PC-9 (cell line): ENCODE data around the gene GUCY2C. TPM values are rescaled to one million over a fixed set of nuclear protein-coding genes. Genes with fewer than 3 reads are reported as not detected.

ENCODE experiments used
- BruUV-seq: library from RNA; stranded (reverse); fragments of 400-500 nt; replicated peaks from 2 replicates; lab custom pipeline; 2021; lab: Mats Ljungman, UMichigan
- CTCF ChIA-PET: fragments of 300-600 bp; sonication (Branson Sonifier 250); formaldehyde crosslinking; loops from one replicate; lab custom pipeline; 2022; ENCODE audit warnings: antibody characterized with exemption; lab: Charles Lee
- POLR2A ChIA-PET: fragments of 300-600 bp; sonication (Branson Sonifier 250); formaldehyde crosslinking; loops from one replicate; lab custom pipeline; 2022; ENCODE audit warnings: antibody characterized with exemption; ENCODE audit not compliant: unreplicated experiment; lab: Charles Lee
- DNase-seq, 2 experiments: peaks; one replicate each; pipeline versions ENCODE4 v3.0.0 to v3.0.0-alpha.2; 2015 to 2022; ENCODE audit warnings: mixed read lengths in 1 of 2
- H2AFZ ChIP-seq: fragments of 200-600 bp; sonication (generic); 2 replicates; pipeline ENCODE4 v1.8.1; 2017; ENCODE audit warnings: antibody characterized with exemption
- H3F3A ChIP-seq: fragments of 200-600 bp; sonication (generic); 2 replicates; pipeline ENCODE4 v1.8.1; 2017; ENCODE audit warnings: antibody characterized with exemption, mild to moderate bottlenecking, low read depth; ENCODE audit not compliant: insufficient read depth
- H3K27ac ChIP-seq: fragments of 200-600 bp; sonication (generic); 2 replicates; pipeline ENCODE4 v1.6.1; 2016; ENCODE audit warnings: mixed run types
- H3K27me3 ChIP-seq: fragments of 200-600 bp; sonication (generic); 2 replicates; pipeline ENCODE4 v1.6.1; 2016; ENCODE audit warnings: low read depth, mixed run types; ENCODE audit not compliant: insufficient read depth
- H3K36me3 ChIP-seq: fragments of 200-600 bp; sonication (generic); 2 replicates; pipeline ENCODE4 v1.6.1; 2016; ENCODE audit warnings: low read depth, mixed run types
- H3K4me1 ChIP-seq: fragments of 200-600 bp; sonication (generic); replicated peaks from 2 replicates; pipeline ENCODE4 v1.6.1; 2016; ENCODE audit warnings: mixed run types; ENCODE audit not compliant: insufficient read depth
- H3K4me2 ChIP-seq: fragments of 200-600 bp; sonication (generic); 2 replicates; pipeline ENCODE4 v1.6.1; 2017; ENCODE audit warnings: mixed run types
- H3K4me3 ChIP-seq: fragments of 200-600 bp; sonication (generic); 2 replicates; pipeline ENCODE4 v1.6.1; 2016; ENCODE audit warnings: mixed run types
- H3K79me2 ChIP-seq: fragments of 200-600 bp; sonication (generic); 2 replicates; pipeline ENCODE4 v1.6.1; 2017; ENCODE audit warnings: low read depth, mixed run types
- H3K9me2 ChIP-seq: fragments of 200-600 bp; sonication (generic); 2 replicates; pipeline ENCODE4 v1.8.1; 2017; ENCODE audit warnings: mild to moderate bottlenecking; ENCODE audit not compliant: insufficient read depth
- H3K9me3 ChIP-seq: fragments of 200-600 bp; sonication (generic); 2 replicates; pipeline ENCODE4 v1.8.1; 2016; ENCODE audit warnings: low read depth; ENCODE audit not compliant: insufficient read depth
- H4K20me1 ChIP-seq: fragments of 200-600 bp; sonication (generic); 2 replicates; pipeline ENCODE4 v1.8.1; 2017; ENCODE audit not compliant: insufficient read depth
- EZH2 ChIP-seq: fragments of 200-600 bp; sonication (generic); IDR thresholded peaks from 2 replicates; pipeline ENCODE4 v1.8.0; 2017; ENCODE audit warnings: antibody characterized with exemption, low read depth
- intact Hi-C: fragments of 100-400 bp; cut with micrococcal nuclease; formaldehyde crosslinking; loops from one replicate; pipeline ENCODE4 v1.10.0; 2022; ENCODE audit not compliant: unreplicated experiment
- total RNA-seq: library from RNA; stranded (reverse); gene quantifications from 2 replicates; pipeline ENCODE4 v1.2.3, GENCODE V29; 2021
- TF ChIP-seq, protein P1 (sequence below): fragments of 200-600 bp; sonication (generic); conservative IDR thresholded peaks from 2 replicates; pipeline ENCODE4 v1.6.1; 2017; ENCODE audit warnings: mixed run types, antibody characterized with exemption, mild to moderate bottlenecking, moderate library complexity

GUCY2C gene
- total RNA-seq, 1 experiment from 2014 or later: not detected

DNA sequence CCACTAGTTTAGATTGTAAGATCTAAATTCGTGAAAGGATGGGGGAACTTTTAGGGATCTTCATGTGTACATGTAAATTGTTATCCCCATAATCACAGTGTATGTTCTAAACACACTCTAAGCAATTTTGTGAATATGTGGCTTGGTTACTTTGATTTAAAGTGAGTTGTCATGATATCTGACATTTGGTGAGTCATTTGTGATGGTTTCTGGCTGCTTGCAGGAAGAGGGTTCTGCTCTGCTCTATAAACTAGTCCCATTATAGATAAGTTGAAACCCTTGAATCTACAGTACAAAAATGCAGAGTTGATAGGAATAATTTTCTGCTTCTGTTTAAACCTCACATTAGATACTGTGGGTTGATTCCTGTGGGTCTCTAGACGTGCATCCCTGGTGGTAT lies 14.8 kb downstream of the GUCY2C start:
- intact Hi-C loops: no loop called here
- CTCF ChIA-PET: no interaction called here

DNA sequence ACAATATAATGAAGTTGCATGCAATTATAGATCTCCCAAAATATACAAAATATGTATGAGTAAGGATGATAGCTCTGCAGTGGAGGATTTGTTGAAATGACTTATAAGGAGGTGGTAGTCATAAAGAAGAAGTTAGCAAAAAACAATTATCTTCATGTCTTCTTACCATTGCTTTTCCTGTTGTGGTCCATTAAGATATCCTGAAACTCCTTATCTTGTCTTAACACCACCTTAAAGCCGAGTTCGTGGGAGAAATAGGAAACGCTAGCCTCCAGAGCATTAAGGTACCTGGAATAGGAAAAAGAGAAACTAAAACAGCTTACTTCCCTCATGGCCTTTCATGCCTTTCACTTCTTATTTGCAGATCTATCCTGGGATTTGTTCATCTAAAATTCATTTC lies 15.2 kb downstream of the GUCY2C start:
- TF ChIP-seq, protein P1, sequence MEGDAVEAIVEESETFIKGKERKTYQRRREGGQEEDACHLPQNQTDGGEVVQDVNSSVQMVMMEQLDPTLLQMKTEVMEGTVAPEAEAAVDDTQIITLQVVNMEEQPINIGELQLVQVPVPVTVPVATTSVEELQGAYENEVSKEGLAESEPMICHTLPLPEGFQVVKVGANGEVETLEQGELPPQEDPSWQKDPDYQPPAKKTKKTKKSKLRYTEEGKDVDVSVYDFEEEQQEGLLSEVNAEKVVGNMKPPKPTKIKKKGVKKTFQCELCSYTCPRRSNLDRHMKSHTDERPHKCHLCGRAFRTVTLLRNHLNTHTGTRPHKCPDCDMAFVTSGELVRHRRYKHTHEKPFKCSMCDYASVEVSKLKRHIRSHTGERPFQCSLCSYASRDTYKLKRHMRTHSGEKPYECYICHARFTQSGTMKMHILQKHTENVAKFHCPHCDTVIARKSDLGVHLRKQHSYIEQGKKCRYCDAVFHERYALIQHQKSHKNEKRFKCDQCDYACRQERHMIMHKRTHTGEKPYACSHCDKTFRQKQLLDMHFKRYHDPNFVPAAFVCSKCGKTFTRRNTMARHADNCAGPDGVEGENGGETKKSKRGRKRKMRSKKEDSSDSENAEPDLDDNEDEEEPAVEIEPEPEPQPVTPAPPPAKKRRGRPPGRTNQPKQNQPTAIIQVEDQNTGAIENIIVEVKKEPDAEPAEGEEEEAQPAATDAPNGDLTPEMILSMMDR: no peak
- no peak for TF ChIP-seq EZH2
- ChIA-PET CTCF (no interaction called here), POLR2A (no interaction called here)
- Histone ChIP-seq H3K36me3 (no peaks in the 10 kb centered on the region), H3K4me1 (no peaks in the 10 kb centered on the region), H3K9me3 (0 out of 2 replicates have a peak, but pooled peaks cover 4% of the 10 kb centered on the region), H3K27me3 (no peaks in the 10 kb centered on the region; the same call in 1 of the 2 replicates), H4K20me1 (no peaks in the 10 kb centered on the region), H2AFZ (no peak overlapping the region), H3K4me3 (no peak overlapping the region), H3K9me2 (no peaks in the 10 kb centered on the region), H3K27ac (no peak overlapping the region), H3F3A (no peaks in the 10 kb centered on the region), H3K4me2 (no peak overlapping the region), H3K79me2 (no peaks in the 10 kb centered on the region)
- intact Hi-C loops: no loop called here
- no TSS peak for BruUV-seq
- no peak for DNase-seq

More for the DNA sequence above, 14.8 kb downstream of the GUCY2C start:
- no peak overlapping the region for H3K4me3 ChIP-seq
- no peaks in the 10 kb centered on the region; the same call in 1 of the 2 replicates for H3K27me3 ChIP-seq
- H3K9me3 ChIP-seq: 0 out of 2 replicates have a peak, but pooled peaks cover 4% of the 10 kb centered on the region
- no peaks in the 10 kb centered on the region for H3F3A ChIP-seq
- DNase-seq: no peak
- H3K36me3 ChIP-seq: no peaks in the 10 kb centered on the region
- H4K20me1 ChIP-seq: no peaks in the 10 kb centered on the region
- no peak overlapping the region for H3K4me2 ChIP-seq
- POLR2A ChIA-PET: no interaction called here
- H2AFZ ChIP-seq: no peak overlapping the region
- H3K9me2 ChIP-seq: no peaks in the 10 kb centered on the region
- no peak for TF ChIP-seq EZH2
- TF ChIP-seq, protein P1: no peak
- no peak overlapping the region for H3K27ac ChIP-seq
- no peaks in the 10 kb centered on the region for H3K79me2 ChIP-seq
- no peaks in the 10 kb centered on the region for H3K4me1 ChIP-seq
- no TSS peak for BruUV-seq

DNA sequence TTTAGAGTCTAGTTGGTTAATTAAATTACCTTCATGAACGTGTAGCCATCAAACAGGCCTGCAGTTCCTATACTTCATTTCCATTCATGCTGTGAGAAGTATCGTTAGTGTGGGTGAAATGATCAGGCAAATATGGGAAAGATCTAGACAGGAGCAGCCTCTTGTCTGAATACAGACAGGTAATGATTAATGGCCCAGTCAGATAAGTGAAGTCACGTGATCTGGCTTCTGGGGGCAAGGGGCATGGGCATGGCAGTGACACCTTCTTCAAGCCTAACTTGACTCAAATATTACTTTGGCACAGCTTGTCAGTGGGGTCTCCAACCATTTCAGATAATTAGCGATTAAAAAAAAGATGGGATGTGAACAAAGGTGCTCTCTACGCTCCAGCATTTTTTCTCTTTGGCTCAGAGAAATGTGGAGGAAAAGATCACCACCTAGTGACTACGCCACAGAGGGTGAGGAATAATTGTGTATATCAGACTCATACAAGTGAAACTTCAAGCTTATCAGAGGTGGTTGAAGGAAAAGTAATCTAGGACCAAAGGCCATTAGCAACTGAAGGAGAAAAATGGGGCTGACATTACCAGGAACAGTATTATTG lies 17.8 kb downstream of the GUCY2C start:
- CTCF ChIA-PET: interaction anchor here (0.5 kb wide), 1 partner anchor 670 kb away, joined by 3 read pairs; no protein-coding TSS in a partner anchor
- Histone ChIP-seq H3F3A (no peaks in the 10 kb centered on the region), H3K36me3 (no peaks in the 10 kb centered on the region)

More for the DNA sequence above, 17.8 kb downstream of the GUCY2C start:
- 0 out of 2 replicates have a peak, but pooled peaks cover 4% of the 10 kb centered on the region for H3K9me3 ChIP-seq
- POLR2A ChIA-PET: no interaction called here
- no peaks in the 10 kb centered on the region for H3K9me2 ChIP-seq
- intact Hi-C loops: no loop called here
- TF ChIP-seq EZH2: no peak
- TF ChIP-seq, protein P1: no peak
- no peak overlapping the region for H3K27ac ChIP-seq
- no peak for DNase-seq
- H3K4me2 ChIP-seq: no peak overlapping the region
- no peaks in the 10 kb centered on the region for H3K79me2 ChIP-seq
- no peaks in the 10 kb centered on the region for H3K4me1 ChIP-seq
- no peak overlapping the region for H3K4me3 ChIP-seq
- no peaks in the 10 kb centered on the region for H4K20me1 ChIP-seq
- no peak overlapping the region for H2AFZ ChIP-seq
- BruUV-seq: no TSS peak
- H3K27me3 ChIP-seq: no peaks in the 10 kb centered on the region; the same call in 1 of the 2 replicates
